ENCODE measurements around the gene ZNF148. TPM values are rescaled to one million over a fixed set of nuclear protein-coding genes. Genes with fewer than 3 reads are reported as not detected.

The ZNF148 gene
- polyA plus RNA-seq, 1 experiment: 43.5 TPM

DNA sequence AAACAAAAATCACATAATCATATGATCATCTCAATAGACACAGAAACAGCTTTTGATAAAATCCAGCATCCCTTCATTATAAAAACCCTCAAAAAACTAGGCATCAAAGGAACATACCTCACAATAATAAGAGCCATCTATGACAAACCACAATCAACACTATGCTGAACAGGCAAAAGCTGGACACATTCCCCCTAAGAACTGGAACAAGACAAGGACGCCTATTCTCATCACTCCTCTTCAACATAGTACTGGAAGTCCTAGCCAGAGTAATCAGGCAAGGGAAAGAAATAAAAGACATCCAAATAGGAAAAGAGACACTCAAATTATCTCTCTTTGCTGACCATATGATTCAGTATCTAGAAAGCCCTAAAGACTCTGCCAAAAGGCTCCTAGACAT, 107.7 kb downstream of the ZNF148 start:
- ChIA-PET CTCF (no interaction called here), POLR2A (no interaction called here)
- TF ChIP-seq, protein P1, sequence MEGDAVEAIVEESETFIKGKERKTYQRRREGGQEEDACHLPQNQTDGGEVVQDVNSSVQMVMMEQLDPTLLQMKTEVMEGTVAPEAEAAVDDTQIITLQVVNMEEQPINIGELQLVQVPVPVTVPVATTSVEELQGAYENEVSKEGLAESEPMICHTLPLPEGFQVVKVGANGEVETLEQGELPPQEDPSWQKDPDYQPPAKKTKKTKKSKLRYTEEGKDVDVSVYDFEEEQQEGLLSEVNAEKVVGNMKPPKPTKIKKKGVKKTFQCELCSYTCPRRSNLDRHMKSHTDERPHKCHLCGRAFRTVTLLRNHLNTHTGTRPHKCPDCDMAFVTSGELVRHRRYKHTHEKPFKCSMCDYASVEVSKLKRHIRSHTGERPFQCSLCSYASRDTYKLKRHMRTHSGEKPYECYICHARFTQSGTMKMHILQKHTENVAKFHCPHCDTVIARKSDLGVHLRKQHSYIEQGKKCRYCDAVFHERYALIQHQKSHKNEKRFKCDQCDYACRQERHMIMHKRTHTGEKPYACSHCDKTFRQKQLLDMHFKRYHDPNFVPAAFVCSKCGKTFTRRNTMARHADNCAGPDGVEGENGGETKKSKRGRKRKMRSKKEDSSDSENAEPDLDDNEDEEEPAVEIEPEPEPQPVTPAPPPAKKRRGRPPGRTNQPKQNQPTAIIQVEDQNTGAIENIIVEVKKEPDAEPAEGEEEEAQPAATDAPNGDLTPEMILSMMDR (IDR thresholded peaks at IDR 0.05; ENCODE audit: low read depth, low read length): no peak
- Histone ChIP-seq H3K27ac (ENCODE audit: low read depth, low read length) (no peak overlapping the region), H3K4me3 (ENCODE audit: low read depth, low read length) (no peak overlapping the region), H3K27me3 (ENCODE audit: control insufficient read depth, insufficient read depth, low read length) (no peaks in the 10 kb centered on the region), H3K9me3 (ENCODE audit: control insufficient read depth, insufficient read depth, low read length) (no peaks in the 10 kb centered on the region)
- DNase-seq (ENCODE audit: low read depth, low spot score): no peak

DNA sequence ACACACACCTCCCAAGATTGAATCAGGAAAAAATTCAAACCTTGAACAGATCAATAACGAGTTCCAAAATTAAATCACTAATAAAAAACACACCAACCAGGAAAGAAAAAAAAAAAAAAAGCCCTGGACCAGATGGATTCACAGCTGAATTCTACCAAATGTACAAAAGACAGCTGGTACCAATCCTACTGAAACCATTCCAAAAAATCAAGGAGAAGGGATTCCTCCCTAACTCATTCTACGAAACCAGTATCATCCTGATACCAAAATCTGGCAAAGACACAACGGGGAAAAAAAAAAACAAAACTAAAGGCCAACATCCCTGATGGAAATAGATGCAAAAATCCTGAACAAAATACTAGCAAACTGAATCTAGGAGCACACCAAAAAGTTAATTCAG, 108.2 kb downstream of the ZNF148 start:
- H3K27ac ChIP-seq (ENCODE audit: low read depth, low read length): no peak overlapping the region
- H3K4me3 ChIP-seq (ENCODE audit: low read depth, low read length): no peak overlapping the region
- ChIA-PET CTCF (no interaction called here), POLR2A (no interaction called here)
- no peak for DNase-seq (ENCODE audit: low read depth, low spot score)
- H3K9me3 ChIP-seq (ENCODE audit: control insufficient read depth, insufficient read depth, low read length): no peaks in the 10 kb centered on the region
- TF ChIP-seq, protein P1 (IDR thresholded peaks at IDR 0.05; ENCODE audit: low read depth, low read length): no peak
- H3K27me3 ChIP-seq (ENCODE audit: control insufficient read depth, insufficient read depth, low read length): no peaks in the 10 kb centered on the region

DNA sequence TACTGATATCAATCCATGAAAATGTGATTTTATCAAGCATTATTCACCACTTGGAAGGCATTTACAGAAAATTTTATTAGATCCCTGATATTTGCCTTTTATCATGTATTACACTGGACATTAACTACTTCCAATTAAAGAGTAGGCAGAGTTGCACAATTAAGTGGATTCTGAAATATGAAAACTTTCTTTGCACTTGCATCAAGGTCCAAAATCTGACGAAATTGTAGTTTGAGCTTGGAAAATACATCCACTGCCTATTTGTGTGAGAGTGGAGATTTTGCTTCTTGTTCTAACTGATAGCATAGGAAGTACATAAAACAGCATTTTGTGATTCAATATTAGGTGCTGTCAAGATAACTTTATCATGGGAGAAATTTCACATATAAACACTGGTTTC, 113.0 kb downstream of the ZNF148 start:
- H3K27me3 ChIP-seq (ENCODE audit: control insufficient read depth, insufficient read depth, low read length): no peaks in the 10 kb centered on the region
- H3K9me3 ChIP-seq (ENCODE audit: control insufficient read depth, insufficient read depth, low read length): peaks cover 3% of the 10 kb centered on the region
- TF ChIP-seq, protein P1 (IDR thresholded peaks at IDR 0.05; ENCODE audit: low read depth, low read length): no peak
- CTCF ChIA-PET: interaction anchor here (1.4 kb wide), 1 partner anchor 176 kb away, joined by 5 read pairs; no protein-coding TSS in a partner anchor
- POLR2A ChIA-PET: no interaction called here
- no peak overlapping the region for H3K4me3 ChIP-seq (ENCODE audit: low read depth, low read length)
- H3K27ac ChIP-seq (ENCODE audit: low read depth, low read length): no peak overlapping the region
- DNase-seq (ENCODE audit: low read depth, low spot score): no peak

DNA sequence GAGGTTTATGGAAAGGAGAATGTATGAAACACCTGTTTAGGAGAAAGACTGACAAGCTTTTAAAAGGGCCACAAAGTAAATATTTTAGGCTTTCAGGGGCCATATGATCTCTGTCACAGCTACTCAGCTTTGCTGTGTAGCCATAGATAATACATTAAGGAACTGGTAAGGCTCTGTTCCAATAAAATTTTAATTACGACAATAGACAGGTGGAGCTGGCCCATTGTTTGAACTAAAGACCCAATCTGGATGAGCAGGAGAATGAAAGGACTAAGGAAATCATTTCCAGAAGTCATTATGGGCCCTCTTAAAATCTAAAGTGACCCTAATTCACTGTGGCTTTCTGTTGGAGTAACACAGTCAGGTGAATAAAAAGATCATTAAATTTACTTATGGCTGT, 114.1 kb downstream of the ZNF148 start:
- H3K27ac ChIP-seq (ENCODE audit: low read depth, low read length): no peak overlapping the region
- no peak overlapping the region for H3K4me3 ChIP-seq (ENCODE audit: low read depth, low read length)
- H3K27me3 ChIP-seq (ENCODE audit: control insufficient read depth, insufficient read depth, low read length): no peaks in the 10 kb centered on the region
- H3K9me3 ChIP-seq (ENCODE audit: control insufficient read depth, insufficient read depth, low read length): peaks cover 10% of the 10 kb centered on the region
- POLR2A ChIA-PET: no interaction called here
- CTCF ChIA-PET: no interaction called here
- TF ChIP-seq, protein P1 (IDR thresholded peaks at IDR 0.05; ENCODE audit: low read depth, low read length): no peak
- no peak for DNase-seq (ENCODE audit: low read depth, low spot score)

DNA sequence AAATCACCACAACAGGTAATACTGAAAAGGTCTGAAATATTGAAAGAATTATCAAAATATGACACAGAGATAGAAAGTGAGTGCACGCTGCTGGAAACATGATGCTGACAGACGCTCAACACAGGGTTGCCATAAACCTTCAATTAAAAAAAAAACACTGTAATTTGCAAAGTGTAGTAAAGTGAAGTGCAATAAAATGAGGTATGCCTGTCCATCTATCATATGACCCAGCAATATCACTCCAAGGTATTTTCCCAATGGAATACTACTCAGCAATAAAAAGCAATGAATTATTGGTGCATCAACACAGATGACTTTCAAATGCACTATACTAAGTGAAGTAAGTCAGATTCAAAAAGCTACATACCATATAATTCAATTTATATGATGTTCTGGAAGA, 115.0 kb downstream of the ZNF148 start:
- ChIA-PET POLR2A (no interaction called here), CTCF (no interaction called here)
- no peaks in the 10 kb centered on the region for H3K27me3 ChIP-seq (ENCODE audit: control insufficient read depth, insufficient read depth, low read length)
- no peak overlapping the region for H3K4me3 ChIP-seq (ENCODE audit: low read depth, low read length)
- TF ChIP-seq, protein P1 (IDR thresholded peaks at IDR 0.05; ENCODE audit: low read depth, low read length): no peak
- no peak for DNase-seq (ENCODE audit: low read depth, low spot score)
- H3K9me3 ChIP-seq (ENCODE audit: control insufficient read depth, insufficient read depth, low read length): peaks cover 12% of the 10 kb centered on the region
- H3K27ac ChIP-seq (ENCODE audit: low read depth, low read length): no peak overlapping the region

All from AG04450 (cell line).